HFF-Myc (cell line): ENCODE data around the gene MAPKAP1.

ENCODE experiments used
- DNase-seq: peaks from one replicate; pipeline ENCODE4 v3.0.0-alpha.2; 2011; ENCODE audit warnings: low read depth; ENCODE audit errors: extremely low read depth
- H3K4me3 ChIP-seq: replicated peaks from 2 replicates; pipeline ENCODE4 v1.5.1; 2011; ENCODE audit warnings: low read depth, mild to moderate bottlenecking, control low read depth, low read length
- TF ChIP-seq, protein P1 (sequence below): IDR thresholded peaks from 2 replicates; pipeline ENCODE4 v1.5.1; 2012; ENCODE audit warnings: mild to moderate bottlenecking, low read depth, low read length, control low read depth; ENCODE audit errors: missing control alignments

MAPKAP1 gene

GRCh38 chr9:125462861-125463291 is 244.1 kb downstream of the MAPKAP1 start:
- no peak overlapping the region for H3K4me3 ChIP-seq
- no peak for DNase-seq
- TF ChIP-seq, protein P1, sequence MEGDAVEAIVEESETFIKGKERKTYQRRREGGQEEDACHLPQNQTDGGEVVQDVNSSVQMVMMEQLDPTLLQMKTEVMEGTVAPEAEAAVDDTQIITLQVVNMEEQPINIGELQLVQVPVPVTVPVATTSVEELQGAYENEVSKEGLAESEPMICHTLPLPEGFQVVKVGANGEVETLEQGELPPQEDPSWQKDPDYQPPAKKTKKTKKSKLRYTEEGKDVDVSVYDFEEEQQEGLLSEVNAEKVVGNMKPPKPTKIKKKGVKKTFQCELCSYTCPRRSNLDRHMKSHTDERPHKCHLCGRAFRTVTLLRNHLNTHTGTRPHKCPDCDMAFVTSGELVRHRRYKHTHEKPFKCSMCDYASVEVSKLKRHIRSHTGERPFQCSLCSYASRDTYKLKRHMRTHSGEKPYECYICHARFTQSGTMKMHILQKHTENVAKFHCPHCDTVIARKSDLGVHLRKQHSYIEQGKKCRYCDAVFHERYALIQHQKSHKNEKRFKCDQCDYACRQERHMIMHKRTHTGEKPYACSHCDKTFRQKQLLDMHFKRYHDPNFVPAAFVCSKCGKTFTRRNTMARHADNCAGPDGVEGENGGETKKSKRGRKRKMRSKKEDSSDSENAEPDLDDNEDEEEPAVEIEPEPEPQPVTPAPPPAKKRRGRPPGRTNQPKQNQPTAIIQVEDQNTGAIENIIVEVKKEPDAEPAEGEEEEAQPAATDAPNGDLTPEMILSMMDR, result no peak

- no peak for DNase-seq
- TF ChIP-seq, protein P1, result no peak
- H3K4me3 ChIP-seq, result no peak overlapping the region
Observed at GRCh38 chr9:125461636-125462190, 245.3 kb downstream of the MAPKAP1 start.

- H3K4me3 ChIP-seq, result no peak overlapping the region
- no peak for DNase-seq
- TF ChIP-seq, protein P1, result no peak
Observed at GRCh38 chr9:125460883-125461635, 245.9 kb downstream of the MAPKAP1 start.

GRCh38 chr9:125460346-125460745 is 246.7 kb downstream of the MAPKAP1 start:
- H3K4me3 ChIP-seq, result no peak overlapping the region
- no peak for DNase-seq
- TF ChIP-seq, protein P1, result no peak

DNA sequence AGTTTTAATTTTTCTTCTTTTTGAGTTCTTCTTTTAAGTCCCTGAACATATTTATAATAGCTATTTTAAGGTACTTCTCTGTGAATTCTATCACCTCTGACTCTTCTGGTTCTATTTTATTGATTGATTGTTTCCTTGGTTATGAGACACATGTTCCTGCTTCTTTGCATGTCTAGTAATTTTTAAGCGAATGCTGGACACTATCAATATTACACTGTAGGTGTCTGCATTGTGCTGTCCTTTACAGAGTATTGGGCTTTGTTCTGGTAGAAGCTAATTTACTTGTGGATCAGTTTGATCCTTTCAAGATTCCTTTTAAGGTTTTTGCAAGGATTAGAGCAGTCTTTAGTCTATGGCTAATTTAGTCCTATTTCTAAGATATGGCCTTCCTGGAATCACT is 249.7 kb downstream of the MAPKAP1 start:
- H3K4me3 ChIP-seq, result no peak overlapping the region
- no peak for DNase-seq
- TF ChIP-seq, protein P1, result no peak

- TF ChIP-seq, protein P1, result no peak
- H3K4me3 ChIP-seq, result no peak overlapping the region
- DNase-seq, result no peak
Observed at GRCh38 chr9:125455876-125456275, 251.1 kb downstream of the MAPKAP1 start.

DNA sequence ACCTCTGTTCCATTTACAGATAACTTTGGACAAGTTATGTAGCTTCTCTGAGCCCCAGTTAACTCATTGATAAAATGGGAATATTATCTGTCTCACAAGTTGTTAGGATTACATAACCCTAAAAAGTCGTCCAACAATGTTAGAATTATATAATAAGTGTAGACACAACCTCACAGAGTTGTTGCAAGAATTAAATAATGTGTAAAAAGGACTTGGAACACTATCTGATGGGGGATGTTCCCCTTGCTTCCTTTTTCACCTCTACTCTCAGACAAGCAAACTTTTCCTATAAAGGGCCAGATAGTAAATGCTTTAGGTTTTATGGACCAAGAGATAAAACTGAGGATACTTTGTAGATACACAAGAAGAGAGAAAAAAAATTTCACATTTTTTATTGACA is 251.9 kb downstream of the MAPKAP1 start:
- no peak overlapping the region for H3K4me3 ChIP-seq
- TF ChIP-seq, protein P1, result no peak
- no peak for DNase-seq
